Posterior cingulate gyrus (tissue), 11 donors: ENCODE measurements around the gene DDX39A.
"Not testable (repeated sequence)": the region's sequence is repeated elsewhere in the genome, so short reads cannot be mapped to it uniquely, and the experiment has no call there.

Experiments
- DNase-seq, 10 donors: peaks; one replicate each; pipeline versions ENCODE4 v3.0.0 to v3.0.0-alpha.2; 2020 to 2021; ENCODE audit warnings: mixed read lengths in 3 of 10
- intact Hi-C: fragments of 100-400 bp; cut with DNase I; formaldehyde crosslinking; loops from one replicate; pipeline ENCODE4 v1.15.1; 2023

DDX39A gene

GRCh38 chr19:14419106-14419813, at the start of gene DDX39A:
TSS of gene DDX39A (minus strand) at chr19:14419341. CDS start at chr19:14413220, 6,121 bp downstream.
- peak; percentile 95 to 100 (median 97) for DNase-seq
- intact Hi-C loops, result no loop called here

GRCh38 chr19:14467816-14468215, 48.7 kb upstream of the DDX39A start:
- peak in 1 of 10 donors; percentile 61 for DNase-seq
- intact Hi-C loops, result no loop called here

- no peak for DNase-seq
Observed at GRCh38 chr19:14467391-14467790, 48.2 kb upstream of the DDX39A start.

DNA sequence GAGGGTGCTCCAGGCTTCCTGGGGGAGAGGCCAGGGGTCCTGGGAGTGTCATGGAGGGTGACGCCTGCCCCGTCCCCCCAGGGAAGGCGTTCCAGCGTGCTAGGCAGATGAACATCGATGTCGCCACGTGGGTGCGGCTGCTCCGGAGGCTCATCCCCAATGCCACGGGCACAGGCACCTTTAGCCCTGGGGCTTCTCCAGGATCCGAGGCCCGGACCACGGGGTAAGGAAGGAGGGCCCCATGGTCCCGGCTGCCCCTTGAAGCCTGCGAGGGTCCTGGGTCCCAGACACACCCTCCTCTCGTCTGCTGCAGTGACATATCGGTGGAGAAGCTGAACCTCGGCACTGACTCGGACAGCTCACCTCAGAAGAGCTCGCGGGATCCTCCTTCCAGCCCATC, 44.6 kb upstream of the DDX39A start:
- intact Hi-C loops, result no loop called here
- peak in 1 of 10 donors; percentile 39 for DNase-seq

More at GRCh38 chr19:14467391-14467790, 48.2 kb upstream of the DDX39A start:
- intact Hi-C loops, result no loop called here

GRCh38 chr19:14462401-14462800, 43.3 kb upstream of the DDX39A start:
- DNase-seq, intact Hi-C loops: not testable (repeated sequence)

DNA sequence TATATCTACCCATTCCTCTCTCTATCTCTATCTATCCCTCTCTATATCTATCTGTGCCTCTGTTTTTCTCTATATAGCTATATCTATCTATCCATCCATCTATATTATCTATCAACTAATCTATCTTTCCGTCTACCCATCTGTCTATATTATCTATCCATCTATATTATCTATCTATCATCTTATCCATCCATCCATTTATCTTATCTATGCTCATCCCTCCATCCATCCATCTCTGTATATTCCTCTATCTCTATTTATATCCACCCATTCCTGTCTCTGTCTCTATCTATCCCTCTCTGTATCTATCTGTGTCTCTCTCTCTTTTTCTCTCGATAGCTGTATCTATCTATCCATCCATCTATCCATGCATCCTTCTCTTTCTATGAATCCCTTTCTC, 41.8 kb upstream of the DDX39A start:
- intact Hi-C loops, result no loop called here

DNA sequence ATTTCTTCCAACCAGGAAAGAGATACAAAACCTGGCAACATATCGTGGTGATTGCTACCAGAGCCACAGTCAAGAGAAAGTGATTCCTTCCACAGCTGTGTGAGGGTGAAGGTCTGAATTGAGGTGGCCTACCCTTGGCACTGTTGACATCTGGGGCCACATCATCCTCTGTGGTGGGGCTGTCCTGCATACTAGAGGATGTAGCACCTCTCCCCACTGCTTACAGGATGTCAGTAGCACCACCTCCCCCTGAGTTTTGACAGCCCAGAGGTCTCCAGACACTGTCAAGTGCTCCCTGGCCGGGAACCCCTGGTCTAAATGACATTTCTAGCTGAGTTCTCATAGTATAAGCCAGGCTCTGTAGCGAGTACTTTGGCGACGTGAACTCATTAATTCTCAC, 40.6 kb upstream of the DDX39A start:
- DNase-seq, result no peak
- intact Hi-C loops, result no loop called here

More for the DNA sequence above, 41.8 kb upstream of the DDX39A start:
- DNase-seq, result no peak

GRCh38 chr19:14452303-14452702, 33.2 kb upstream of the DDX39A start:
- DNase-seq, intact Hi-C loops: not testable (repeated sequence)

DNA sequence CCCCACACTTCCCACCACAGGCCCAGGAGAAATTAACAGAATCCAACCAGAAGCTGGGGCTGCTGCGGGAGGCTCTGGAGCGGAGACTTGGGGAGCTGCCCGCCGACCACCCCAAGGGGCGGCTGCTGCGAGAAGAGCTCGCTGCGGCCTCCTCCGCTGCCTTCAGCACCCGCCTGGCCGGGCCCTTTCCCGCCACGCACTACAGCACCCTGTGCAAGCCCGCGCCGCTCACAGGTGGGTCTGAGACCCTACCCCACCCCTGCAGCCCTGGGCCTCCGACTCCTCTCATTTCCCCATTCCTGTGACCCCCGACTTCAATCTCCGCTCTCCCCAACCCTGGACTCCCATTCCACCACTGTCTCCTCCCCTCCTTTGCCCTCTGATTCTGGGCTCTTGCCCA, 31.7 kb upstream of the DDX39A start:
- no peak for DNase-seq
- intact Hi-C loops, result no loop called here

- intact Hi-C loops, result no loop called here
- DNase-seq, result no peak
Observed at GRCh38 chr19:14450168-14450874, 31.2 kb upstream of the DDX39A start.

- intact Hi-C loops, result no loop called here
- no peak for DNase-seq
Observed at GRCh38 chr19:14449321-14449720, 30.2 kb upstream of the DDX39A start.

DNA sequence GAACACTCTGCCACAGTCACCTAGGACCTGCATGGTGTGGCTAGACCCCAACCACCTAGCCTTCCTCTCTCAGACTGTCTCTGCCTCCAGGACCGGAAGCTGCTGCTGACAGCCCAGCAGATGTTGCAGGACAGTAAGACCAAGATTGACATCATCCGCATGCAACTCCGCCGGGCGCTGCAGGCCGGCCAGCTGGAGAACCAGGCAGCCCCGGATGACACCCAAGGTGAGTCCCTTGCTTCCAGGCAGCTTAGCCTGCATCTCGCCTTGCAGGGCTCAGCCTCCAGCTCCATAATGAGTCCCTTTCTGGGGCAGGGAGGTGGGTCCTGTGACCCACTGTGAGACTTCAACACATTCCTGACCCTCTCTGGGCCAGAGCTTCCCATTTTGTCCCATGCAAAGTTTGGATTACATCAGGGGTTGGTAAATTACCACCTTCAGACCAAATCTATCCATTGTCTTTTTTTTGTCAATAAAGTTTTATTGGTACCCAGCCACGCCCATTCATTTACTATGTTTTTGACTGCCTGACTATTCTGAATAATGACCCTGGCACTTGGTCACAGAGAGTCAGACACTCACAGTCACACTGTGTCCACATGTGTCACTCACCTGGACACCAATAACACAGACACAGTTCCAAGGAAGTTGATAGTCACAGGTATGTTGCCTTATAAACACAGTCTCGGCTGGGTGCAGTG, 27.3 kb upstream of the DDX39A start:
- DNase-seq, result peak in 1 of 10 donors; percentile 54
- intact Hi-C loops, result no loop called here

DNA sequence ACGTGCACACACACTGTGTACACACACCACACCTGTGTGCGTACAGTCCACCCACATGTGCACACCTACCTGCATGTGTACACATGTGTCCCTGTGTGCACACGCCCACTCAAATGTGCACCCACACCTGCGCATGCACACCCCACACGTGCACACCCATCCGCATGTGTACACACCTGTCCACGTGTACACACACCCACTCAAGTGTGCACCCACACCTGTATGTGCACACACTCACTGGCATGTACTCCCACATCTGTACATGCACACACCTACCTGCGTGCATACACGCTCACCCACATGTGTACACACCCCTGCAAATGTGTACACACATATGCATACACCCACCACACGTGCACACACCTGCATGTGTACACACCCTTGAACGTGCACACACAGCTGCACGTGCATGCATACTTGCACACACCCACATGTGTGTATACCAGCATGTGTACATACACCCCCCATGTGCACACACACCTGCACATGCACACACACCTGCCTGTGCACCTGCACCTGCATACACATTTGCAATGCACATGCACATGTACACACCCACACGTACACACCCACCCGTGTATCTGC, 24.6 kb upstream of the DDX39A start:
- DNase-seq, result peak in 1 of 10 donors; percentile 16
- intact Hi-C loops, result no loop called here

DNA sequence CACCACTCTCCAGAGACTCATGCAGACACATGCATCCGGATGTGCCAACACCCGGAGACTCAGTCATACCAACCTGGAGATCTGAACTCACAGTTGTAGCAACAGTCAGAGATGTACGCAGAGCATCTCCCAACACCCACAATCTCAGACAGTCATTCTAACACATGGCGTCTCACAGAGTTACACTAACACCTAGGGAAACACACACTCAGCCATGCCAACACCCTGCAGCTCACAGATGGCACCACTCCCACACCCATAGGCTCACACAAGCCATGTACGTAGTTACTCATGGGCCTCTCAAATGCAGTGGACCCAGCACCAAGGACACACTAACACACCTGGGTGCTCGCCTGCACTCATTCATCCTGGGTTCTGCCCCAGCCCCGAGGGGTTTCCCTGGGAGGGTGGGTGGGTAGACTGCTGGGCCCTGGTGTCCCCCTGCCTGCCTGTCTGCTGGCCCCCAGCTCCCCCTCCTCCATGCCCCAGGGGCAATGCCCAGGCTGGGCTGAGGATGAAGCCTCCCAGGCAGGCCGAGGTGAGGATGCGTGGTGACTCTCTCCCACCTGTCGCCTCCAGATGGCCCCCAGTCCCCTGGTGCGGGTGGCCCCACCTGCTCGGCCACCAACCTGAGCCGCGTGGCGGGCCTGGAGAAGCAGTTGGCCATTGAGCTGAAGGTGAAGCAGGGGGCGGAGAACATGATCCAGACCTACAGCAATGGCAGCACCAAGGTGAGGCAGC, 23.9 kb upstream of the DDX39A start:
- intact Hi-C loops, result no loop called here
- peak in 6 of 10 donors; percentile 35 to 92 (median 64) for DNase-seq

GRCh38 chr19:14441041-14441938, 22.1 kb upstream of the DDX39A start:
- intact Hi-C loops, result no loop called here
- DNase-seq, result peak in 1 of 10 donors; percentile 69

GRCh38 chr19:14440049-14440448, 20.9 kb upstream of the DDX39A start:
- intact Hi-C loops, result no loop called here
- peak in 5 of 10 donors; percentile 34 to 93 (median 43) for DNase-seq

DNA sequence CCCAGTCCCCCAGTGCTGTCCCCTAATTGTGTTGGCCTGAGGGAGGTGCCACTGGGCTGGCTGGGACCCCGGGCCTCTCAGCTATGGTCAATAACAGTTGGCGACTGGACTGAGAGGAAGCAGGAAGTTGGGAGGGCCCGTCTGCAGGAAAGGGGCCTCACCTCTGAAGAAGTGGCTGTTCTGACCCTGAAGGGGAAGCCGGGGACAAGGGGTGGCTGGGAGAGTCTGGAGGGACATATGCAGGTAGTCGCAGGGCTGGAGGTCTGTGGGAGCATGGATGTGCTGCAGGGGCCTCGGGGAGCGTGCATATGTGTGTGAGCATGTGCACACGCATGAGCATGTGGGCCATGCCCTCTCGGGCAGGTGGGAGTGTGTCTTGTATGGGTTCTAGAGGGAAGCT, 19.9 kb upstream of the DDX39A start:
- intact Hi-C loops, result no loop called here
- peak in 1 of 10 donors; percentile 52 for DNase-seq

GRCh38 chr19:14437578-14438140, 18.5 kb upstream of the DDX39A start:
- intact Hi-C loops, result no loop called here
- DNase-seq, result peak in 1 of 10 donors; percentile 22
